NCI-H2227 (cell line): ENCODE results near the gene PHACTR1.
"Not testable (repeated sequence)": the region's sequence is repeated elsewhere in the genome, so short reads cannot be mapped to it uniquely, and the experiment has no call there.

Source experiments
- DNase-seq: peaks from one replicate; lab custom pipeline; 2025; ENCODE audit not compliant: unreplicated experiment; lab: John Stamatoyannopoulos, UW

PHACTR1 gene

GRCh38 chr6:13220266-13220665, 503.7 kb downstream of the PHACTR1 start:
- DNase-seq = no peak

- no peak for DNase-seq
Measured at GRCh38 chr6:13222048-13222447, 505.5 kb downstream of the PHACTR1 start.

GRCh38 chr6:13226071-13226470, 509.5 kb downstream of the PHACTR1 start:
- DNase-seq = no peak

DNA sequence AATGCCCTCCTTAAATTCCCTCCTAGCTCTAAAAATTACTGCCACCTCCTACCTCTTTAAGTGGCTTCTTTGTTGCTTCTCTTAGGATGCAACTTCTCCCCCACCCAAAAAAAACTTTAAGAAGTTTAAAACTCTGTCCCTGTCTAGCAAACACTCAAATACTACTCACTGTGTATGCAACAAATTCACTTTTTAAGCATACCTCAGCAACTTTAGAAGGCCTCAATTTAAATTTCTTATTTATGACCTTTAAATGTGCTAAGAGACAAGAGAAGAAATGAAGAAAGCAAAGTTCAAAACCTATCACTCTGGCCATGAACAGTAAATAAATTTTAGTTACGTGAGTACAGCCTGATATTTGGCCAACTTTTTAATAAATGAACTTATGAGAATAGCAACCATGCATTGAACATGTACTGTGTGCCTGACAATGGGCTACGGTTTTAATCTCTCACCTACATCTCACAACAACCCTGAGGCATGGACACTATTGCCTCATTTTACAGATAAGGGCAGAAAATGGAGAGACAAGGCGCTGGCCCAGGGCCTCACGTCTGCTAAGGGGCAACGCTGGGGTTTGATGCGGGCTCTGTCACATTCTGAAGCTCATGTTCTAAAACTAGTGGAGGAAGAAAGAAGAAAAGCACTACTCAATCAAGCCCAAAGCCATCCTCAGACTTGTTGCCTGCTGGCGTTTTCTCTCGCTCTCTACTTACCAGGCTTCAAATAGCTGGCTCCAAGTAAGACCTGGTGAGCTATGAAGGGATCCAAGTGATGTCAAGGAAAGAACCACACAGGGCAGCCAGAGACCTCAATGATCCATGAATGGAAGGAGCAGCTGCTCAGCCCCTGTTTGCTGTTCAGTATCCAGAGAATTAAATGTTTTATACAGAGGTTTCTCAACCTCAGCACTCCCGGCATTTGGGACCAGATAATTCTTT, 512.0 kb downstream of the PHACTR1 start:
- no peak for DNase-seq

GRCh38 chr6:13229205-13230085, 512.9 kb downstream of the PHACTR1 start:
- DNase-seq = no peak

DNA sequence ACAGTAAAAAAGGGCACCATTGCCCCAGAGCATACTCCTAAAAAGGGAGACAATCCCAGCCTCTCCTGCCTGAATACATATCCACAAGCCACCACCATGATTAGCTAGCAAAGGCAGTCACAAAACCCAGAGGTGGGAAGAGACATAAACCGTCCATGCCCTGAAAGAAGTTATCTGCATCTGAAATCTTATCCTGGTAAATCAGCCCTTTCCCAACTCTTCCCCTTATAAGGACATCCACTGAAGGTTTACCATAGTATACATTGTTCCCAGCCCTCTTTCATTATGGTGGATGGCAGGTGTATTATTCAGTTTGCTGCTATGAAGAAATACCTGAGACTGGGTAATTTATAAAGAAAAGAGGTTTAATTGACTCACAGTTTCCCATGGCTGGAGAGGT, 516.5 kb downstream of the PHACTR1 start:
- no peak for DNase-seq

DNA sequence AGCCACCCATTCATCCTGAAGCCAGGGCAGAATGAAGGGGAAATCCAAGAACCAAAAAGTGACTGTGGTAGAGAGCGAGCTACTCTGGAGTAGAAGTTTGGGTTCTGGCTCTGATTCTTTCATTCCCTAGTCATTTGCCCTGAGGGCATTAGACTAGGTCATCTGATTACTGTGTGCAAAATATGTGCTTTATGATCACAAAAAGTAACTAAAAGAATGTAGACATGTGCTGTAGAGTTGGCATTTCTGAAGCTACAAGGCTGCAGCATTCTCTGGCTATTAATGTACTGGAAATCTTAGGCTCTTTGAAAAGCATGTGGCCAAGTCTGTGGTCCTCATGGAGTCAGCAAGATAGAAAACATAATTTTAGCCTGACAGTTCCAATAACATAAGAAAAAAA, 517.6 kb downstream of the PHACTR1 start:
- DNase-seq = no peak

- DNase-seq = no peak
Measured at GRCh38 chr6:13235339-13235738, 518.8 kb downstream of the PHACTR1 start.

GRCh38 chr6:13237318-13237717, 520.8 kb downstream of the PHACTR1 start:
- no peak for DNase-seq

GRCh38 chr6:13238017-13238416, 521.5 kb downstream of the PHACTR1 start:
- DNase-seq = no peak

- DNase-seq = no peak
Measured at GRCh38 chr6:13238640-13239216, 522.2 kb downstream of the PHACTR1 start.

- no peak for DNase-seq
Measured at GRCh38 chr6:13239530-13240455, 523.2 kb downstream of the PHACTR1 start.

DNA sequence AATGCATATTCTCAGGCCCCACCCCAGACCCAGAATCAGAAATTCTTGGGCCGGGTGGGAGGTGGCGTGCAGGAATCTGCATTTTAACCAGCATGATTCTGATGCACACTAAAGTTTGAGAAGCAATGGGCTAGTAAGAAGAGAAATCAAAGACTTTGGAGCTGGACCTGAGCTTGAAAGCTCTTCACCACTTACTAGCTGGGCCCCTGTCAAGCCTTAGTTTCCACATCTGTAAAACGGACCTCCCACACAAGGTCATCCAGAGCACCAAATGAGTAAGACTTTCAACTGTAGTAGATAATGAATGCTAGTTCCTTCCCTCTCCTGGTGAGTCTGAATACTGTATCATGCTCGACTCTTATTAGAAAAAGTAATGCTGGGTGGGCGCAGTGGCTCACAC, 524.8 kb downstream of the PHACTR1 start:
- no peak for DNase-seq

- DNase-seq = no peak
Measured at GRCh38 chr6:13242178-13242577, 525.6 kb downstream of the PHACTR1 start.

GRCh38 chr6:13242590-13242989, 526.0 kb downstream of the PHACTR1 start:
- DNase-seq = no peak

DNA sequence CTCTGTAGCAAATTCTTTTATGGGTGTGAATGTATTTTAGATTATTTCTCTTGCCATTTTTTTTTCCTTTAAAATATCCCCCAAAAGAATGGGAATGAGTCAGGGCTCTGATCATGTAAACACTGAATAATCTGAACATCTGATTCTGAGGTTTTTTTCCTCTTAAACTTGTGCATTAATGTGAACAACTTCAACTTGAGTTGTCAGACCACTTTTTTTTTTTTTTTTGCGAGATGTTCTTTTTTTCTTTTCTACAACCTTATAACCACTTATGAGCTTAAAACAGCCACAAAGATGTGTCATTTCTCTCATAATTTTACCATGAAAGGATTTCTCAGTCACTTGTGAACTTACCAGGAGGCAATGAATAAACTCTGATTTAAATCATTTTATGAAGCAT, 526.5 kb downstream of the PHACTR1 start:
- no peak for DNase-seq

DNA sequence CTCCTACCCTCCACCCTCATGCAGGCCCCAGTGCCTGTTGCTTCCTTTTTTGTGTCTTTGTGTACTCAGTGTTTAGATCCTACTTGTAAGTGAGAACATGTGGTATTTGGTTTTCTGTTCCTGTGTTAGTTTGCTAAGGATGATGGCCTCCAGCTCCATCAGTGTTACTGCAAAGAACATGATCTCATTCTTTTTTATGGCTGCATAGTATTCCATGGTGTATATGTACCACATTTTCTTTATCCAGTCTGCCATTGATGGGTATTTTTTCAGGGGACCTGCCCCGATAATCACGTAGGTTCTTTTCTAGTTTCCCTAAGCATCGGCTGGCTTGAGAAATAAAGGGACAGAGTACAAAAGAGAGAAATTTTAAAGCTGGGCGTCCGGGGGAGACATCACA, 527.2 kb downstream of the PHACTR1 start:
- DNase-seq = not testable (repeated sequence)

GRCh38 chr6:13247627-13248026, 531.1 kb downstream of the PHACTR1 start:
- no peak for DNase-seq

GRCh38 chr6:13248053-13248452, 531.5 kb downstream of the PHACTR1 start:
- DNase-seq = no peak

DNA sequence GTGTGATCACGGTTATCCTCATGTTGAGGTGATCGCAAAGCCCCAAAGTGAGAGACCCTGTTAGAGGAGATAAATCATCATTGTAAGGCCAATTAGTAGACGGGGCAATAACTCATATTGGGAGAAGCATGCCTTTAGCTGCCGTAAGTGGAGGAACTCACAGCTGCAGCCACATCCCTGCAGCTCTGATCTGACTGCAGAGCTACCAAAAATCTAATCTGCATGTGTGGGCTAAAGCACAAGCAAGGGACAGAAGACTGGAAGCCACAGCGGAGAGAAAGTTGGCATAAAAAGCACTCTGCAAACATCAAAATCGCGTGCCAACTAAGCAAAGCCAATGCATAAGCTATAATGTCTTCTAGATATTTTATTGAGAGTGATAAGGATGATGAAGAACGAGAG, 532.0 kb downstream of the PHACTR1 start:
- no peak for DNase-seq
